Suprapubic skin (tissue), 4 donors: ENCODE results near the gene PXK.

Experiments used
- EP300 ChIP-seq: sonication (generic); formaldehyde crosslinking; IDR thresholded peaks from one replicate; pipeline ENCODE4 v1.6.1; 2017; ENCODE audit warnings: antibody characterized with exemption
- POLR2AphosphoS5 ChIP-seq, 3 donors: sonication (generic); formaldehyde crosslinking; IDR thresholded peaks; one replicate each; pipeline ENCODE4 v1.6.1; 2017; ENCODE audit warnings: antibody characterized with exemption in 3 of 3
- TF ChIP-seq, protein P1 (sequence below), 2 donors: fragments of 200-600 bp in 1 of 2; fragments of 450-650 bp in 1 of 2; sonication (generic) in 1 of 2; IDR thresholded peaks; one replicate each; pipeline ENCODE4 v1.5.1; 2016 to 2019; ENCODE audit warnings: antibody characterized with exemption in 2 of 2, mild to moderate bottlenecking in 1 of 2, moderate library complexity in 1 of 2

DNA sequence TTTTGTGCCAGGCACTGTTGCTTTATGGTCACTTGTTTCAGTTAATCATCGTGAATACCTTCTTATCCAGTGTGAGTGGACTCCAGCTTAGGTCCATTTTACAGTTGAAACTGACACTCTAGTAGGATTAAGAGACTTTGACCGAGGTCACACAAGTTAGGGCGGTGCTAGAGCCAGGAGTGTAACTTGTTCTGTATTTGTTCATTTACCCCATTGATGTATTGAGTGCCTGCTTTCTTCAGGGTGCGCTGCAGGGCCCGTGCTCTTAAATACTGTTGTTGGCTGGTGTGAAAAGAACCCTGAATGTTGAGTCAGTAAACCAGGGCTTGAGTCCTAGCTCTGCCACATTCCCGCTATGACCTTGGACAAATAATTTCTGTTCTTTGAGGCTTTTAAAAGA lies 85.5 kb downstream of the PXK start:
- TF ChIP-seq, protein P1, sequence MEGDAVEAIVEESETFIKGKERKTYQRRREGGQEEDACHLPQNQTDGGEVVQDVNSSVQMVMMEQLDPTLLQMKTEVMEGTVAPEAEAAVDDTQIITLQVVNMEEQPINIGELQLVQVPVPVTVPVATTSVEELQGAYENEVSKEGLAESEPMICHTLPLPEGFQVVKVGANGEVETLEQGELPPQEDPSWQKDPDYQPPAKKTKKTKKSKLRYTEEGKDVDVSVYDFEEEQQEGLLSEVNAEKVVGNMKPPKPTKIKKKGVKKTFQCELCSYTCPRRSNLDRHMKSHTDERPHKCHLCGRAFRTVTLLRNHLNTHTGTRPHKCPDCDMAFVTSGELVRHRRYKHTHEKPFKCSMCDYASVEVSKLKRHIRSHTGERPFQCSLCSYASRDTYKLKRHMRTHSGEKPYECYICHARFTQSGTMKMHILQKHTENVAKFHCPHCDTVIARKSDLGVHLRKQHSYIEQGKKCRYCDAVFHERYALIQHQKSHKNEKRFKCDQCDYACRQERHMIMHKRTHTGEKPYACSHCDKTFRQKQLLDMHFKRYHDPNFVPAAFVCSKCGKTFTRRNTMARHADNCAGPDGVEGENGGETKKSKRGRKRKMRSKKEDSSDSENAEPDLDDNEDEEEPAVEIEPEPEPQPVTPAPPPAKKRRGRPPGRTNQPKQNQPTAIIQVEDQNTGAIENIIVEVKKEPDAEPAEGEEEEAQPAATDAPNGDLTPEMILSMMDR (IDR thresholded peaks at IDR 0.05), result no peak
- TF ChIP-seq POLR2AphosphoS5 (IDR thresholded peaks at IDR 0.05) (no peak), EP300 (no peak)
